GM10266 (cell line): ENCODE measurements around the gene ITGAE.

Source experiments
- DNase-seq: peaks from one replicate; pipeline ENCODE4 v3.0.0; 2012; ENCODE audit errors: extremely low spot score
- TF ChIP-seq, protein P1 (sequence below): IDR thresholded peaks from 2 replicates; pipeline ENCODE4 v1.5.1; 2012; ENCODE audit warnings: mild to moderate bottlenecking, low read depth; ENCODE audit not compliant: control insufficient read depth, insufficient read depth; ENCODE audit errors: missing control alignments

ITGAE gene

GRCh38 chr17:3761036-3761917 is 39.7 kb downstream of the ITGAE start:
- no peak for DNase-seq
- TF ChIP-seq, protein P1, sequence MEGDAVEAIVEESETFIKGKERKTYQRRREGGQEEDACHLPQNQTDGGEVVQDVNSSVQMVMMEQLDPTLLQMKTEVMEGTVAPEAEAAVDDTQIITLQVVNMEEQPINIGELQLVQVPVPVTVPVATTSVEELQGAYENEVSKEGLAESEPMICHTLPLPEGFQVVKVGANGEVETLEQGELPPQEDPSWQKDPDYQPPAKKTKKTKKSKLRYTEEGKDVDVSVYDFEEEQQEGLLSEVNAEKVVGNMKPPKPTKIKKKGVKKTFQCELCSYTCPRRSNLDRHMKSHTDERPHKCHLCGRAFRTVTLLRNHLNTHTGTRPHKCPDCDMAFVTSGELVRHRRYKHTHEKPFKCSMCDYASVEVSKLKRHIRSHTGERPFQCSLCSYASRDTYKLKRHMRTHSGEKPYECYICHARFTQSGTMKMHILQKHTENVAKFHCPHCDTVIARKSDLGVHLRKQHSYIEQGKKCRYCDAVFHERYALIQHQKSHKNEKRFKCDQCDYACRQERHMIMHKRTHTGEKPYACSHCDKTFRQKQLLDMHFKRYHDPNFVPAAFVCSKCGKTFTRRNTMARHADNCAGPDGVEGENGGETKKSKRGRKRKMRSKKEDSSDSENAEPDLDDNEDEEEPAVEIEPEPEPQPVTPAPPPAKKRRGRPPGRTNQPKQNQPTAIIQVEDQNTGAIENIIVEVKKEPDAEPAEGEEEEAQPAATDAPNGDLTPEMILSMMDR, result no peak

DNA sequence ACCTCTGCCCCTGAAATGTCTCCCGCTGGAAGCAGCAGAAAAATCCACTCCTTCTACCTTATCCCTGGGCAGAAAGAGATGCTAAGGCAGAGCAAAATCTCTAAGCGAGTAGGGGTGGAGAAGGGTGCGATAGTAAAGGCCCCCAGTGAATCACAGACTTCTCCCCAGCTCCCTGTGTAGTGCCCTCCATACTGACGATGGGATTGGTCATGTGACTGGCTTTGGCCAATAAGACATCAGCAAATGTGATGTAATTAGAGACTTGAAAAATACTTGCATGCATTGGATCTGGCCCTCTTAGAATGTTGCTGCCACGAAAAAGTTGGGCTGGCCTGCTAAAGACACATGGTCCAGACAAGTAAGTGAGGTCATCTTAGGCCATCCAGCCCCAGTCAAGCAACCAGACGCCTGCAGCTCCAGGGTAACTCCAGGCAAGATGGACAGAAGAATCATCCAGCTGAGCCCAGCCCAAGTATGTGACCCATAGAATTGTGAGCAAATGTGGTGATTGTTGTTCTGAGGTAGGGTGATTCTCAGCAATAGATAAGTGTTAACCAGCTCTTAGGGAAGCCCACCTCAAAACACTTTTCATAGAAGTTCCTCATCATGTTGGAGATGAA is 41.3 kb downstream of the ITGAE start:
- TF ChIP-seq, protein P1, result no peak
- DNase-seq, result no peak

- TF ChIP-seq, protein P1, result no peak
- no peak for DNase-seq
These were observed 45.5 kb downstream of the ITGAE start for GRCh38 chr17:3755335-3756030.

GRCh38 chr17:3754458-3755334 is 46.3 kb downstream of the ITGAE start:
- TF ChIP-seq, protein P1, result no peak
- no peak for DNase-seq

DNA sequence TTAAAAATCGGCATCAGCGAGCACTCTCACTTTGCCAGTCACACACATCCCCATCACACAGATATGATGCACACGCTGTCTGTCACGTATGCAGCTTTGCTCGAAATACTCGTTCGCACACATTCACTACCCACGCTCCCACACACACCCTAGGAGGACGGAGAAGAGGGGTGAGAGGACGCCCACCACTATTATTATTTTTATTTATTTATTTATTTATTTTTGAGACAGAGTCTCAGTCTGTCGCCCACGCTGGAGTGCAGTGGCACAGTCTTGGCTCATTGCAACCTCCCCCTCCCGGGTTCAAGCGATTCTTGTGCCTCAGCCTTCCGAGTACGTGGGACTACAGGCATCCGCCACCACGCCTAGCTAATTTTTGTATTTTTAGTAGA is 46.9 kb downstream of the ITGAE start:
- no peak for DNase-seq

DNA sequence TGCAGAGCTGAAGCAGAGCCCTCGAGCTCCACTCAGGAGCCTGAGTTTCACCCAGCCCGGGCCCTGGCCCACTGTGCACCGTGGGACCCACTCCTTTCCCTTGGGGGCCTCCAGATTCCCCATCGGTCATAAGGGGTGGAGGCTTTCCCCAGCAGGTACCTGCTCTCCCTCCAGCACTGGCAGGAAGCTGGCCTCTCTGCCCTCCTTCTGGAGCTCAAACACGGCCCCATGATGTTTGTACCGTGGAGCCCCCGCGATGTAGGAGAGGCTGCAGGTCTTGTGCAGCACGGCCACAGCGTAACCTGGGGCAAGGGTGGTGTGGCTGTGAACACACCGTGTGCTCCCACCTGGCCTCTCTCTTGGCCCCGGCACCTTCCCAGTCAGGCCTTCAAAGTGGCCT is 47.4 kb downstream of the ITGAE start:
- TF ChIP-seq, protein P1, result no peak

More for the DNA sequence above, 46.9 kb downstream of the ITGAE start:
- TF ChIP-seq, protein P1, result no peak

More for the DNA sequence above, 47.4 kb downstream of the ITGAE start:
- no peak for DNase-seq
